Prostate gland (tissue), 2 donors: ENCODE results near the gene PHYH. TPM values are rescaled to one million over a fixed set of nuclear protein-coding genes. Genes with fewer than 3 reads are reported as not detected.

Experiments
- DNase-seq: peaks from one replicate; pipeline ENCODE4 v3.0.0-alpha.2; 2019; ENCODE audit warnings: low spot score
- H3K27ac ChIP-seq, 2 donors: fragments of 200-600 bp; sonication (generic); 2 replicates each; pipeline ENCODE4 v1.5.1; 2017 to 2019
- H3K27me3 ChIP-seq: fragments of 200-600 bp; sonication (generic); replicated peaks from 2 replicates; pipeline ENCODE4 v1.5.1; 2019; ENCODE audit not compliant: insufficient read depth
- H3K36me3 ChIP-seq, 2 donors: fragments of 200-600 bp; sonication (generic); 1 replicate in 1 of 2; 2 replicates in 1 of 2; pipeline versions ENCODE4 v1.5.1 to v1.8.1; 2017 to 2019
- H3K4me1 ChIP-seq: fragments of 200-600 bp; sonication (generic); replicated peaks from 2 replicates; pipeline ENCODE4 v1.5.1; 2019
- H3K4me3 ChIP-seq, 2 donors: fragments of 200-600 bp; sonication (generic); 2 replicates each; pipeline ENCODE4 v1.5.1; 2017 to 2019
- H3K9me3 ChIP-seq: fragments of 200-600 bp; sonication (generic); 2 replicates; pipeline ENCODE4 v1.5.1; 2017
- CTCF ChIP-seq, 4 experiments: fragments of 200-600 bp in 2 of 4; fragments of 450-650 bp in 2 of 4; sonication (generic) in 2 of 4; IDR thresholded peaks; 1 replicate in 3 of 4; 2 replicates in 1 of 4; pipeline ENCODE4 v1.5.1; 2016 to 2019; ENCODE audit warnings: antibody characterized with exemption in 4 of 4, mild to moderate bottlenecking in 2 of 4, moderate library complexity in 2 of 4
- POLR2A ChIP-seq: fragments of 450-650 bp; IDR thresholded peaks from one replicate; pipeline ENCODE4 v1.6.1; 2016; ENCODE audit warnings: antibody characterized with exemption, mild to moderate bottlenecking
- POLR2AphosphoS5 ChIP-seq: sonication (generic); formaldehyde crosslinking; IDR thresholded peaks from one replicate; pipeline ENCODE4 v1.6.1; 2017; ENCODE audit warnings: antibody characterized with exemption
- WGBS: methylation state at CpG from one replicate; pipeline ENCODE4 v1.1.5; 2018; 5-methylcytosine and 5-hydroxymethylcytosine counted together
- intact Hi-C: fragments of 100-400 bp; cut with DNase I; formaldehyde crosslinking; loops from one replicate; pipeline ENCODE4 v1.14.2; 2022
- total RNA-seq, 2 donors: library from RNA; depleted of rRNA; stranded (reverse); fragments of >200 nt; gene quantifications; one replicate each; pipeline ENCODE4 v1.1.0, GENCODE V29; 2016

The PHYH gene
- total RNA-seq, 2 donors from 2014 or later = 18.2 to 27.4 TPM

- no peak for TF ChIP-seq CTCF (IDR thresholded peaks at IDR 0.05)
- TF ChIP-seq POLR2AphosphoS5 = no peak
- no peak for TF ChIP-seq POLR2A
- Histone ChIP-seq H3K36me3 (no peaks in the 10 kb centered on the region), H3K27ac (no peak overlapping the region), H3K4me3 (no peak overlapping the region), H3K27me3 (peaks cover 2% of the 10 kb centered on the region), H3K9me3 (no peaks in the 10 kb centered on the region), H3K4me1 (no peaks in the 10 kb centered on the region)
- 57% methylated on average over 9 of the region's 9 CpGs for WGBS
- no peak for DNase-seq
- intact Hi-C loops = no loop called here
These were observed 68.7 kb downstream of the PHYH start for GRCh38 chr10:13231190-13231589.

Other genes starting within 250 kb of the PHYH start
- gene OPTN, start 199.9 kb downstream of the PHYH start, total RNA-seq = 10 to 100 TPM; 19.2 to 69.9 TPM
- 1 to 10 TPM in 1 of 2 donors, under 1 TPM in 1; 0.55 to 1.6 TPM for gene MCM10, start 138.5 kb downstream of the PHYH start, total RNA-seq
- gene UCMA, start 65.7 kb downstream of the PHYH start, total RNA-seq = not detected
- gene SEPHS1, start 48.2 kb upstream of the PHYH start, total RNA-seq = 10 to 100 TPM; 41.1 to 60.9 TPM
- 10 to 100 TPM; 10.1 to 44.5 TPM for gene BEND7, start 228.9 kb upstream of the PHYH start, total RNA-seq